ENCODE measurements around the gene HTATSF1. TPM values are rescaled to one million over a fixed set of nuclear protein-coding genes. Genes with fewer than 3 reads are reported as not detected.

The HTATSF1 gene
- total RNA-seq, 1 experiment from 2014 or later: 49.5 TPM

GRCh38 chrX:136549226-136549625 lies 51.8 kb downstream of the HTATSF1 start:
- no peak overlapping the region for H3T11ph ChIP-seq (ENCODE audit: low read length)
- Mint-ChIP-seq H3K4me3 (no peak overlapping the region), H3K4me1 (no peaks in the 10 kb centered on the region), H3K9me3 (peaks cover 45 to 53% of the 10 kb centered on the region in 2 experiments), H3K36me3 (ENCODE audit: insufficient read depth in 1 of 3, low read depth in 3 of 3) (no peaks in the 10 kb centered on the region; a peak in 1 of 7 replicates), H3K27me3 (ENCODE audit: low read depth) (no peaks in the 10 kb centered on the region), H3K27ac (no peak overlapping the region)
- H4K91ac ChIP-seq (ENCODE audit: insufficient read length, low read depth, low read length): no peak overlapping the region
- H2BK15ac ChIP-seq (ENCODE audit: low read depth, low read length): no peak overlapping the region
- no peak overlapping the region for H2AK5ac ChIP-seq (ENCODE audit: insufficient read length, low read length)
- WGBS (ENCODE audit: extremely low coverage, insufficient read length, low lambda C conversion rate): no CpG with 5 or more reads among the region's 5 CpGs
- no peak overlapping the region for H3K56ac ChIP-seq (ENCODE audit: insufficient read length, low read depth, low read length)
- H2BK12ac ChIP-seq (ENCODE audit: insufficient read length, low read depth, low read length): no peak overlapping the region
- H2BK120ac ChIP-seq (ENCODE audit: low read depth, low read length, poor library complexity, severe bottlenecking): no peak overlapping the region
- no peak overlapping the region for H3K4me2 ChIP-seq (ENCODE audit: insufficient read depth, insufficient read length, low read length)
- peaks cover 62% of the 10 kb centered on the region for H3K9me3 ChIP-seq (ENCODE audit: control insufficient read depth, low read depth, low read length)
- no peak overlapping the region for H3K4ac ChIP-seq (ENCODE audit: low read depth, low read length)
- no peak for DNase-seq
- H3K23me2 ChIP-seq (ENCODE audit: insufficient read length, low read depth, low read length, poor library complexity, severe bottlenecking): no peaks in the 10 kb centered on the region
- H3K18ac ChIP-seq (ENCODE audit: insufficient read length, low read depth, low read length): no peak overlapping the region
- no peak overlapping the region for H3K23ac ChIP-seq (ENCODE audit: insufficient read length, low read depth, low read length)
- H2AFZ ChIP-seq (ENCODE audit: low read length): no peak overlapping the region
- TF ChIP-seq CTCF (conservative IDR thresholded peaks at IDR 0.05): no peak
- no peak overlapping the region for H4K8ac ChIP-seq (replicated peaks; ENCODE audit: insufficient read length, low read depth, low read length)
- H3K27ac ChIP-seq (ENCODE audit: insufficient read length, low read depth, low read length): no peak overlapping the region
- no peak overlapping the region for H4K5ac ChIP-seq (ENCODE audit: insufficient read length, low read depth, low read length)
- no peaks in the 10 kb centered on the region for H3K4me1 ChIP-seq (ENCODE audit: insufficient read depth, low read length)
- H3K79me2 ChIP-seq (ENCODE audit: insufficient read depth, low read length): no peaks in the 10 kb centered on the region
- H2BK5ac ChIP-seq (ENCODE audit: insufficient read length, low read length): no peak overlapping the region
- H3K27me3 ChIP-seq (ENCODE audit: insufficient read depth, low read length): no peaks in the 10 kb centered on the region
- no peak overlapping the region for H3K9ac ChIP-seq (ENCODE audit: extremely low read depth, insufficient read length, low read length)
- no peaks in the 10 kb centered on the region for H3K79me1 ChIP-seq (ENCODE audit: insufficient read depth, low read depth, low read length, poor library complexity, severe bottlenecking)
- no peak overlapping the region for H3K14ac ChIP-seq (ENCODE audit: insufficient read depth, low read length)
- no peaks in the 10 kb centered on the region for H4K20me1 ChIP-seq (ENCODE audit: control insufficient read depth, insufficient read depth, insufficient read length)
- no peak overlapping the region for H2BK20ac ChIP-seq (ENCODE audit: low read depth, low read length, poor library complexity, severe bottlenecking)

All from H9 (cell line).